OCI-LY7 (cell line): ENCODE data around the gene FAM170B.

Experiments used
- EZH2phosphoT487 ChIP-seq: fragments of 200-600 bp; sonication (generic); IDR thresholded peaks from 2 replicates; pipeline ENCODE4 v1.6.1; 2018; ENCODE audit warnings: low read depth, borderline replicate concordance, mild to moderate bottlenecking, mixed run types, antibody characterized with exemption, low read length, moderate library complexity, mixed read lengths
- TF ChIP-seq, protein P1 (sequence below): fragments of 200-600 bp; sonication (generic); conservative IDR thresholded peaks from 2 replicates; pipeline ENCODE4 v1.5.1; 2014; ENCODE audit warnings: mild to moderate bottlenecking, antibody characterized with exemption, low read length, moderate library complexity, mixed read lengths

DNA sequence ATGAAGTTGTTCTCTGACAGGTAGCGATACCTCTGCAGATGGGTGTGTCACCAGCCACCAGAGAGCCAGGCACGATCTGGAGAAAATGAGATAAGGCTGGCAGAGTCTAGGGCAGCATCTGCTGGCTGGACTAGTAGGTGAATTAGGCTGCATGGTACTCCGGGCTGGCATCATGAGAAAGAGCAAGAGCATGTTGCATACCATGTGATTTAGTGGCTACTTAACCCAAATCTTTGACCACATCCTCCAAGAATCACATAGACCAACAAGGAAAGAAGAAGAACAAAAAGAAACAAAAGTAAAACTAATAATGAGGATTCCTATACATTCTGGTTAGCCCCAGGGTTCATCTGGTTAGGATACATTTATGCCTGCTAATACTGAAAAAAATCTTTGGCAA is 23.4 kb upstream of the FAM170B start:
- TF ChIP-seq, protein P1, sequence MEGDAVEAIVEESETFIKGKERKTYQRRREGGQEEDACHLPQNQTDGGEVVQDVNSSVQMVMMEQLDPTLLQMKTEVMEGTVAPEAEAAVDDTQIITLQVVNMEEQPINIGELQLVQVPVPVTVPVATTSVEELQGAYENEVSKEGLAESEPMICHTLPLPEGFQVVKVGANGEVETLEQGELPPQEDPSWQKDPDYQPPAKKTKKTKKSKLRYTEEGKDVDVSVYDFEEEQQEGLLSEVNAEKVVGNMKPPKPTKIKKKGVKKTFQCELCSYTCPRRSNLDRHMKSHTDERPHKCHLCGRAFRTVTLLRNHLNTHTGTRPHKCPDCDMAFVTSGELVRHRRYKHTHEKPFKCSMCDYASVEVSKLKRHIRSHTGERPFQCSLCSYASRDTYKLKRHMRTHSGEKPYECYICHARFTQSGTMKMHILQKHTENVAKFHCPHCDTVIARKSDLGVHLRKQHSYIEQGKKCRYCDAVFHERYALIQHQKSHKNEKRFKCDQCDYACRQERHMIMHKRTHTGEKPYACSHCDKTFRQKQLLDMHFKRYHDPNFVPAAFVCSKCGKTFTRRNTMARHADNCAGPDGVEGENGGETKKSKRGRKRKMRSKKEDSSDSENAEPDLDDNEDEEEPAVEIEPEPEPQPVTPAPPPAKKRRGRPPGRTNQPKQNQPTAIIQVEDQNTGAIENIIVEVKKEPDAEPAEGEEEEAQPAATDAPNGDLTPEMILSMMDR = no peak
- TF ChIP-seq EZH2phosphoT487 = no peak
